Choroid plexus epithelial cell (primary cell): ENCODE results near the gene MROH7.
A peak's percentile ranks its signal among the peaks of the same experiment; 100 is the strongest.

Experiments
- DNase-seq: peaks from one replicate; pipeline ENCODE4 v3.0.0-alpha.2; 2010; ENCODE audit warnings: low read depth
- H3K4me3 ChIP-seq: 2 replicates; pipeline ENCODE4 v1.5.1; 2011; ENCODE audit warnings: low read depth, mild to moderate bottlenecking, control low read depth, low read length, moderate library complexity
- TF ChIP-seq, protein P1 (sequence below): conservative IDR thresholded peaks from 2 replicates; pipeline ENCODE4 v1.5.1; 2011; ENCODE audit warnings: low read depth, mild to moderate bottlenecking, control low read depth, inconsistent platforms, low read length, moderate library complexity

Gene MROH7

DNA sequence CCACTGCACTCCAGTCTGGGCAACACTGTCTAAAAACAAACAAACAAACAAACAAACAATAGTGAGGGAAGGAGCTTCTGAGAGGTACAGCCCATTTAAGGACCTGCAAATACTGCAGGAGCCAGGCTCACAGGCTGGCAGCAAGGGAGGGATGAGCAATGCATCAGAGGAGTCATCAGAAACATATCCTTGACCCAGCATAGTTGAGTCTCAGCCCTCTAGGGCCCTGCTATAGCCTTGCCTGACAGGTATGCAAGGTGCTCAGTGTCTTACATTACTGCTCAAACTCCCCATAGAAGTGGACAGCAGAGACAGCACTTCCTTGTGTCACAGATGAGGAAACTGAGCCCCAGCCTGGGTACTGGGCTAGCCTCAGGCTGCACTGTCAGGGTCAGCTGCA, 66.8 kb downstream of the MROH7 start:
- TF ChIP-seq, protein P1, sequence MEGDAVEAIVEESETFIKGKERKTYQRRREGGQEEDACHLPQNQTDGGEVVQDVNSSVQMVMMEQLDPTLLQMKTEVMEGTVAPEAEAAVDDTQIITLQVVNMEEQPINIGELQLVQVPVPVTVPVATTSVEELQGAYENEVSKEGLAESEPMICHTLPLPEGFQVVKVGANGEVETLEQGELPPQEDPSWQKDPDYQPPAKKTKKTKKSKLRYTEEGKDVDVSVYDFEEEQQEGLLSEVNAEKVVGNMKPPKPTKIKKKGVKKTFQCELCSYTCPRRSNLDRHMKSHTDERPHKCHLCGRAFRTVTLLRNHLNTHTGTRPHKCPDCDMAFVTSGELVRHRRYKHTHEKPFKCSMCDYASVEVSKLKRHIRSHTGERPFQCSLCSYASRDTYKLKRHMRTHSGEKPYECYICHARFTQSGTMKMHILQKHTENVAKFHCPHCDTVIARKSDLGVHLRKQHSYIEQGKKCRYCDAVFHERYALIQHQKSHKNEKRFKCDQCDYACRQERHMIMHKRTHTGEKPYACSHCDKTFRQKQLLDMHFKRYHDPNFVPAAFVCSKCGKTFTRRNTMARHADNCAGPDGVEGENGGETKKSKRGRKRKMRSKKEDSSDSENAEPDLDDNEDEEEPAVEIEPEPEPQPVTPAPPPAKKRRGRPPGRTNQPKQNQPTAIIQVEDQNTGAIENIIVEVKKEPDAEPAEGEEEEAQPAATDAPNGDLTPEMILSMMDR: no peak
- H3K4me3 ChIP-seq: no peak overlapping the region

DNA sequence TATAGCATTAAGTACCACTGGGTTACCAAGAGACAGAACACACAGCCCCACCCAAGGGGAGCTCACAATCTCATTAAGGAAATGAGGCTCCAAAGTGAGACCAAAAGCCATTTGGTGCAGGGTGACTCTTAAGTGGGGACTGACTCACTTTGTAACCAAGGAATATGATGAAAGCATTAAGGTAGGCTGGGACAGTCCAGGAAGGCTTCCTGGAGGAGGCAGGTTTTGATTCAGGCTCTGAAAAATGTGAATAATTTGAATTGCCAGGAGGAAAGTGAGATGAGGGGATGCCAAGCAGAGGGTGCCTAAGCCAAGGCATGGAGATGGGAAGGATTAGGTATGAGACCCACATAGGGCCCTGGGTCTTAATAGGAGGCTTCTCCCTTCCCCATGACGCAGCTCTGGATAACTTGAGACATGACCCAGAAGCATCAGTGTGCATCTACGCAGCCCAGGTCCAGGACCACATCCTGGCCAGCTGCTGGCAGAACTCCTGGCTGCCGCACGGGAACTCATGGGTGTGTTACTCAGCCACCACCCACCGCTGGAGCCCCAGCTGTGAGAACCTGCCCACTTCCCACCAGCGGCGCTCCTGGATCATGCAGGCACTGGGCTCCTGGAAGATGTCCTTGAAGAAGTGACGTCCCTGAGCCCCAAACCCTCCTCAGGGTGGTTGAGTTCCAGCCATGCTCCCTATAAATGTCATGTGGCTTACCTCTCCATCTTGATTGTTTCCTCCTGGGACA, 68.1 kb downstream of the MROH7 start:
- TF ChIP-seq, protein P1: no peak
- H3K4me3 ChIP-seq: no peak overlapping the region
- no peak for DNase-seq

More for the DNA sequence above, 66.8 kb downstream of the MROH7 start:
- DNase-seq: no peak

DNA sequence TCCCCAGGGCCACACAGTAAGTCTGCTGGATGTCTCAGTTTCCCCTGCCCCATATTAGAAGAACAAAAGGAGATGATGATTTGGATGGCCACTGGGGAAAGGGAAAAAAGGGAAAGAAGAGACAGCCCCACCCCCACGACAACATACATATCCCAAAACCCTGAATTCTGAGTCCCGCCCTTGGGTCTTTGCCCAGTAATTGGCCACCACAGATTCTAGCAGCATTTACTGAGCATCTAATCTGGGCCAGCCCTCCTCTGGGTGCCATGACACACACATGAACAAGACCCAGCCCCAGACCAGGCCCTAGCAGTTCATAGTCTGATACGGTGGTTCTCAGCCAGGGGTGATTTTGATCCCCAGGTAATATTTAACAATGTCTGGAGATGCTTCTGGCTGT, 68.8 kb downstream of the MROH7 start:
- no peak for DNase-seq
- TF ChIP-seq, protein P1: no peak

DNA sequence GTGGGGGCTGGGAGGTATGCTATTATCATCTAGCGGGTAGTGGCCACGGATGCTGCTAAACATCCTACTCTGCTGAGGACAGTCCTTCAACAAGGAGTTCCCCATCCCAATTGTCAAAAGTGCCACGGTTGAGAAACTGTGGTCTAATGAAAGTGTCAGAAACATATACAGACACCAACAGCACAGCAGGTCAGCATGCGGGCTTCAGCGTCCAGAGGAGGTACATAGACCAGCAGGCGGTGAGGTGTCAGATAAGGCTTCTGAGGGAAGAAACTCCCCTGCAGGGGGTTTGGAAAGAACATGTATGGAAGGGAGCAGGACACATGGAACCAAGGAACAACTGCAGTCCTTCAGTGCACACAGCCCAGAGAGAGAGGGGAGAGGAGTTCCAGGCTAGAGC, 69.3 kb downstream of the MROH7 start:
- TF ChIP-seq, protein P1: no peak
- H3K4me3 ChIP-seq: no peak overlapping the region
- no peak for DNase-seq

More for the DNA sequence above, 68.8 kb downstream of the MROH7 start:
- H3K4me3 ChIP-seq: no peak overlapping the region

DNA sequence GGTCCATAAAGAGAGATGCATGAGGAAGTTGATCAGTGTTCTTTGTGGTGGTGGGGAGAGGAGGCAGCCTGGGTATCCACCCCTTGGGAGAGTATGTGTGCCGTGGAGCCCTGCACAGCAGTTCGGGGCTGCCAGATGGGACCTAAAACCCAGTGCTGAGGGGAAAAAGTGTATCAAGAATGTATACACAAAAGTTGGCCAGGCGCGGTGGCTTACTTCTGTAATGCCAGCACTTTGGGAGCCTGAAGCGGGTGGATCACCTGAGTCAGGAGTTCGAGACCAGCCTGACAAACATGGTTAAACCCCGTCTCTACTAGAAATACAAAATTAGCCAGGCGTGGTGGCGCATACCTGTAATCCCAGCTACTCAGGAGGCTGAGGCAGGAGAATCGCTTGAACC, 70.0 kb downstream of the MROH7 start:
- DNase-seq: no peak
- no peak overlapping the region for H3K4me3 ChIP-seq
- TF ChIP-seq, protein P1: no peak

DNA sequence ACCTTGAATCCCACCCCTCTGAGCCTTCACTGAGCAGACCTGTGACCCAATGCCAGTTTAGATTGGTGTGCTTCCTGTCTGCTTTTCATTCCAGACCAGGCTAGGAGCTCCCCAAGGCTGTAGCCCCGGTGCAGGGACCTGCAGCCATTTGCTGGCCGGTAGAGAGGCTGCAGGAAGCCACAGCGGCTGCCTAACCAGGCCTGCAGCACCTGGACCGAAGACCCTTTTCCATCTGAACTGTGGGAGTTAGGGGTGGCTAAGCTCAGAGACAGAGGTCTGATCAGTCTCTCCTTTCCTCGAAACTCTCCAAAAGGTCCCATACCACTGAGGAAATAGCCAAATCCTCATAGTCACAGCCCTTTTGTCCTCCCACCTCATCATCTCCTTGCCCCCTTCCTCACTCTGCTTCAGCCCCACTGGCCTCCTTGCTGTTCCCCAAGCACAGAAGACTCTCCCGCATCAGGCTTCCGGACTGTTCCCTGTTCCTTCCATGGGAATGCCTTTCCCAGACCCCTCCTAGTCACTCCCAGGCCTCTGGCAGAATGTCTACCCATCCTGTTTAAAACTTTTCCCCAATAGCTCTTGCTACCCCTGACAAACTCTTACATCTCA, 73.4 kb downstream of the MROH7 start:
- DNase-seq: no peak
- TF ChIP-seq, protein P1: no peak
- H3K4me3 ChIP-seq: peak overlapping the region; percentile 96
